Measurements from ENCODE around the gene NR1H3. TPM values are rescaled to one million over a fixed set of nuclear protein-coding genes. Genes with fewer than 3 reads are reported as not detected.
"Not testable (repeated sequence)": the region's sequence is repeated elsewhere in the genome, so short reads cannot be mapped to it uniquely, and the experiment has no call there.

NR1H3 gene
- total RNA-seq, 1 experiment from 2014 or later: 11.1 TPM

- H3K4me1 ChIP-seq (replicated peaks): no peaks in the 10 kb centered on the region
- peaks cover 96% of the 10 kb centered on the region for H3K36me3 ChIP-seq
- H3K27me3 ChIP-seq (replicated peaks): no peaks in the 10 kb centered on the region
- no peak for DNase-seq (ENCODE audit: low read depth in 1 of 2, low spot score in 2 of 2)
- H3K27ac ChIP-seq: no peak overlapping the region
- no peaks in the 10 kb centered on the region for H3K9me3 ChIP-seq (replicated peaks)
- no peak overlapping the region for H3K4me3 ChIP-seq
Measured at GRCh38 chr11:47284151-47284550, 26.4 kb downstream of the NR1H3 start.

- no peaks in the 10 kb centered on the region for H3K9me3 ChIP-seq (replicated peaks)
- no peak overlapping the region for H3K4me3 ChIP-seq
- H3K36me3 ChIP-seq: peaks cover 98% of the 10 kb centered on the region
Measured at GRCh38 chr11:47285969-47286770, 28.4 kb downstream of the NR1H3 start.

GRCh38 chr11:47288066-47288465 lies 30.3 kb downstream of the NR1H3 start:
- peaks cover 95% of the 10 kb centered on the region for H3K36me3 ChIP-seq
- H3K4me3 ChIP-seq: no peak overlapping the region
- no peaks in the 10 kb centered on the region for H3K27me3 ChIP-seq (replicated peaks)
- DNase-seq (ENCODE audit: low read depth in 1 of 2, low spot score in 2 of 2): no peak
- H3K9me3 ChIP-seq (replicated peaks): no peaks in the 10 kb centered on the region
- no peaks in the 10 kb centered on the region for H3K4me1 ChIP-seq (replicated peaks)
- no peak overlapping the region for H3K27ac ChIP-seq

More at GRCh38 chr11:47285969-47286770, 28.4 kb downstream of the NR1H3 start:
- Histone ChIP-seq H3K4me1 (replicated peaks) (no peaks in the 10 kb centered on the region), H3K27me3 (replicated peaks) (no peaks in the 10 kb centered on the region), H3K27ac (no peak overlapping the region)
- no peak for DNase-seq (ENCODE audit: low read depth in 1 of 2, low spot score in 2 of 2)

- no peak for DNase-seq (ENCODE audit: low read depth in 1 of 2, low spot score in 2 of 2)
- Histone ChIP-seq H3K36me3 (peaks cover 85% of the 10 kb centered on the region), H3K4me3 (no peak overlapping the region), H3K27me3 (replicated peaks) (no peaks in the 10 kb centered on the region), H3K9me3 (replicated peaks) (no peaks in the 10 kb centered on the region), H3K4me1 (replicated peaks) (no peaks in the 10 kb centered on the region), H3K27ac (no peak overlapping the region)
Measured at GRCh38 chr11:47289856-47290255, 32.1 kb downstream of the NR1H3 start.

GRCh38 chr11:47295385-47295784 lies 37.6 kb downstream of the NR1H3 start:
- Histone ChIP-seq H3K27me3 (replicated peaks) (no peaks in the 10 kb centered on the region), H3K36me3 (peaks cover 72% of the 10 kb centered on the region), H3K9me3 (replicated peaks) (no peaks in the 10 kb centered on the region)

GRCh38 chr11:47296045-47296444 lies 38.2 kb downstream of the NR1H3 start:
- Histone ChIP-seq H3K4me1 (replicated peaks) (no peaks in the 10 kb centered on the region), H3K27ac (no peak overlapping the region), H3K36me3 (peaks cover 72% of the 10 kb centered on the region), H3K4me3 (no peak overlapping the region), H3K9me3 (replicated peaks) (no peaks in the 10 kb centered on the region), H3K27me3 (replicated peaks) (no peaks in the 10 kb centered on the region)
- DNase-seq (ENCODE audit: low read depth in 1 of 2, low spot score in 2 of 2): no peak

More at GRCh38 chr11:47295385-47295784, 37.6 kb downstream of the NR1H3 start:
- DNase-seq (ENCODE audit: low read depth in 1 of 2, low spot score in 2 of 2): no peak
- no peak overlapping the region for H3K27ac ChIP-seq
- no peaks in the 10 kb centered on the region for H3K4me1 ChIP-seq (replicated peaks)
- H3K4me3 ChIP-seq: no peak overlapping the region

- Histone ChIP-seq H3K4me3 (no peak overlapping the region), H3K27me3 (replicated peaks) (no peaks in the 10 kb centered on the region), H3K36me3 (peaks cover 78% of the 10 kb centered on the region), H3K4me1 (replicated peaks) (no peaks in the 10 kb centered on the region), H3K27ac (no peak overlapping the region), H3K9me3 (replicated peaks) (0 out of 2 replicates have a peak, but pooled peaks cover 2% of the 10 kb centered on the region)
- no peak for DNase-seq (ENCODE audit: low read depth in 1 of 2, low spot score in 2 of 2)
Measured at GRCh38 chr11:47299078-47299477, 41.3 kb downstream of the NR1H3 start.

- Histone ChIP-seq H3K4me3 (no peak overlapping the region), H3K27ac (no peak overlapping the region), H3K9me3 (replicated peaks) (0 out of 2 replicates have a peak, but pooled peaks cover 2% of the 10 kb centered on the region), H3K36me3 (peaks cover 89% of the 10 kb centered on the region), H3K4me1 (replicated peaks) (no peaks in the 10 kb centered on the region), H3K27me3 (replicated peaks) (no peaks in the 10 kb centered on the region)
- no peak for DNase-seq (ENCODE audit: low read depth in 1 of 2, low spot score in 2 of 2)
Measured at GRCh38 chr11:47302853-47303252, 45.1 kb downstream of the NR1H3 start.

- Histone ChIP-seq H3K4me3 (no peak overlapping the region), H3K4me1 (replicated peaks) (no peaks in the 10 kb centered on the region), H3K27me3 (replicated peaks) (no peaks in the 10 kb centered on the region), H3K27ac (no peak overlapping the region), H3K36me3 (peaks cover 95% of the 10 kb centered on the region), H3K9me3 (replicated peaks) (0 out of 2 replicates have a peak, but pooled peaks cover 2% of the 10 kb centered on the region)
- DNase-seq (ENCODE audit: low read depth in 1 of 2, low spot score in 2 of 2): no peak
Measured at GRCh38 chr11:47305734-47306483, 48.1 kb downstream of the NR1H3 start.

GRCh38 chr11:47306484-47306844 lies 48.7 kb downstream of the NR1H3 start:
- no peak for DNase-seq (ENCODE audit: low read depth in 1 of 2, low spot score in 2 of 2)
- Histone ChIP-seq H3K27ac (no peak overlapping the region), H3K4me3 (no peak overlapping the region), H3K36me3 (peaks cover 95% of the 10 kb centered on the region), H3K9me3 (replicated peaks) (0 out of 2 replicates have a peak, but pooled peaks cover 2% of the 10 kb centered on the region), H3K4me1 (replicated peaks) (no peaks in the 10 kb centered on the region), H3K27me3 (replicated peaks) (no peaks in the 10 kb centered on the region)

- Histone ChIP-seq H3K9me3 (replicated peaks) (no peaks in the 10 kb centered on the region), H3K36me3 (peaks cover 89% of the 10 kb centered on the region), H3K27me3 (replicated peaks) (no peaks in the 10 kb centered on the region), H3K4me3 (no peak overlapping the region), H3K4me1 (replicated peaks) (no peaks in the 10 kb centered on the region), H3K27ac (no peak overlapping the region)
- no peak for DNase-seq (ENCODE audit: low read depth in 1 of 2, low spot score in 2 of 2)
Measured at GRCh38 chr11:47308050-47308823, 50.4 kb downstream of the NR1H3 start.

- Histone ChIP-seq H3K4me3 (no peak overlapping the region), H3K27ac (no peak overlapping the region), H3K27me3 (replicated peaks) (no peaks in the 10 kb centered on the region), H3K9me3 (replicated peaks) (no peaks in the 10 kb centered on the region), H3K4me1 (replicated peaks) (no peaks in the 10 kb centered on the region), H3K36me3 (peaks cover 61% of the 10 kb centered on the region)
- no peak for DNase-seq (ENCODE audit: low read depth in 1 of 2, low spot score in 2 of 2)
Measured at GRCh38 chr11:47314992-47315391, 57.2 kb downstream of the NR1H3 start.

GRCh38 chr11:47316501-47316900 lies 58.7 kb downstream of the NR1H3 start:
- not testable (repeated sequence) for DNase-seq (ENCODE audit: low read depth in 1 of 2, low spot score in 2 of 2); H3K27me3 ChIP-seq (replicated peaks); H3K4me1 ChIP-seq (replicated peaks)

More at GRCh38 chr11:47316501-47316900, 58.7 kb downstream of the NR1H3 start:
- not testable (repeated sequence) for H3K4me3 ChIP-seq; H3K27ac ChIP-seq; H3K9me3 ChIP-seq (replicated peaks)
- H3K36me3 ChIP-seq: peaks cover 53% of the 10 kb centered on the region
